GM21717 (cell line): ENCODE results near the gene GRIN2D.

Experiments used
- ATAC-seq: cut with Tn5 transposase; IDR thresholded peaks from one replicate; pipeline ENCODE4 v1.9.1; 2021; ENCODE audit warnings: mild to moderate bottlenecking, moderate library complexity; ENCODE audit not compliant: unreplicated experiment

GRIN2D gene

DNA sequence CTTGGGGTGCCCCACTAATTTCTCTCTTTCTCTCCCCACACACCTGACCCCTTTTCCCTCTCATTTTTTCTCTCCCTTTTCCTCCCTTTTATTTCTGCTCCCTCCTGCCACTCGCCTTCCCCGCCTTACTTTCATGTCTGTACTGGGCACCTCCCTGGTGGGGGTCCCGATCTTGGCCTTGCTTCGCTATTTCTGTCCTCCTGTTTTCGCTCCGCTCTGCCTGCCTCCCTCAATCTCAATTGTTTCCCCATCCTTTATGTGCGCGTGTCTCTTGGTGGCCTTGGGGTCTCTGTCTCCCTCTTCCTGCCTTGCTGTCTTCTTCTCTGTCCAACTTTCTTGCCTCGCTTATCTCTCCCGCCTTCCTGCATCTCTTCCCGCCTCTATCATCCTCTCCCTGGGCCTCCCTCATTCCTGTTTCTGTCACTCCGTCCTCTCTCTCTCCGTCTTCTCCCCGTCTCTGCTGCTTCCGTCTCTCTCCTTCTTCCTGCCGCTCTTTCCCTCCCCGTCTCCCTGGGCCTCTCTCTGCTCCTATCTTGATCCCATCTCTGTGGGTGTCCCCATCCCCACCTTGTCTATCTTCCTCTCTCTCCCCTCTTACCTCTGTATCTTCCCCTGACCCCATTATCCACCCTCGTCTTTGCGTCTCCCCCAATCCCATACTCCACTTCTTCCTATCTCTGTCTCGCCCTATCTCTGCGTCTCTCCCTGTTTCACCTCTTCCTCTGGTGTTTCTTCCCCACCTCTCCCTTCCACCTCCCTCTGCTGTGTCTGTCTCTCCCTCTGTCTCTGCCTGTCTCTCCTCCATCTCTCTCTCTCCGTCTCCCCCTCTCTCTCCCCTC is 4.0 kb downstream of the GRIN2D start:
- ATAC-seq = no peak

DNA sequence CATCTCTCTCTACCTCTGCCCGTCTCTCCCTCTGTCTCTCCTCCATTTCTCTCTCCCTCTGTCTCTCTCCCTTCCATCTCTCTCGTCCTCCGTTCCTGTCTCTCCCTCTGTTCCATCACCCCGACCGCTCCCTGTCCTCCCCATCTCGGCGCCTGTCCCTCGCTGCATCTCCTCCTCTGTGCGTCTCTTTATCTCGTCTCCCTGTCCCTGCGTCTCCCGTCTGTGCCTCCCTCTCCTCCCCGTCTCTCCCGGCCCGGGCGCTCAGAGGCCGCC is 4.6 kb downstream of the GRIN2D start:
- ATAC-seq = no peak

DNA sequence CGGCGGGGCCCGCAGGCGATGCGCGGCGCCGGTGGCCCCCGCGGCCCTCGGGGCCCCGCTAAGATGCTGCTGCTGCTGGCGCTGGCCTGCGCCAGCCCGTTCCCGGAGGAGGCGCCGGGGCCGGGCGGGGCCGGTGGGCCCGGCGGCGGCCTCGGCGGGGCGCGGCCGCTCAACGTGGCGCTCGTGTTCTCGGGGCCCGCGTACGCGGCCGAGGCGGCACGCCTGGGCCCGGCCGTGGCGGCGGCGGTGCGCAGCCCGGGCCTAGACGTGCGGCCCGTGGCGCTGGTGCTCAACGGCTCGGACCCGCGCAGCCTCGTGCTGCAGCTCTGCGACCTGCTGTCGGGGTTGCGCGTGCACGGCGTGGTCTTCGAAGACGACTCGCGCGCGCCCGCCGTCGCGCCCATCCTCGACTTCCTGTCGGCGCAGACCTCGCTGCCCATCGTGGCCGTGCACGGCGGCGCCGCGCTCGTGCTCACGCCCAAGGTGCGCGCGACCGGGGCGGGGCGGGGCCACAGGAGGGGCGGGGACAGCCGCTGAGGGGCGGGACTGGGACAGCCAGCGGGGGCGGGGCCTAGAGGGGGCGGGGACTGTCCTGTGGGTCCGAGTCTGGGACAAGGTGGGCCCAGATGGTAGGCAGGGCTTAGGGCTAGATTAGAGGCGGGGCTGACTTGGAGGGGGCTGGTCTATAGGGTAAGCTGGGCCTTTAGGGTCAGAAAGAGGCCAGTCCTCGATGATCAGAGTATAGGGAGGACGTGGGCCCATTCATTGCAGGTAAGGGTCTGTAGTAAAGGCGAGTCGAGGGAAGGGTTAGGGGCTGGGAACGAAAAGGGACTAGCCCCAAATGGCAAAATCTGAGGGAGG is 5.1 kb downstream of the GRIN2D start:
- no peak for ATAC-seq

DNA sequence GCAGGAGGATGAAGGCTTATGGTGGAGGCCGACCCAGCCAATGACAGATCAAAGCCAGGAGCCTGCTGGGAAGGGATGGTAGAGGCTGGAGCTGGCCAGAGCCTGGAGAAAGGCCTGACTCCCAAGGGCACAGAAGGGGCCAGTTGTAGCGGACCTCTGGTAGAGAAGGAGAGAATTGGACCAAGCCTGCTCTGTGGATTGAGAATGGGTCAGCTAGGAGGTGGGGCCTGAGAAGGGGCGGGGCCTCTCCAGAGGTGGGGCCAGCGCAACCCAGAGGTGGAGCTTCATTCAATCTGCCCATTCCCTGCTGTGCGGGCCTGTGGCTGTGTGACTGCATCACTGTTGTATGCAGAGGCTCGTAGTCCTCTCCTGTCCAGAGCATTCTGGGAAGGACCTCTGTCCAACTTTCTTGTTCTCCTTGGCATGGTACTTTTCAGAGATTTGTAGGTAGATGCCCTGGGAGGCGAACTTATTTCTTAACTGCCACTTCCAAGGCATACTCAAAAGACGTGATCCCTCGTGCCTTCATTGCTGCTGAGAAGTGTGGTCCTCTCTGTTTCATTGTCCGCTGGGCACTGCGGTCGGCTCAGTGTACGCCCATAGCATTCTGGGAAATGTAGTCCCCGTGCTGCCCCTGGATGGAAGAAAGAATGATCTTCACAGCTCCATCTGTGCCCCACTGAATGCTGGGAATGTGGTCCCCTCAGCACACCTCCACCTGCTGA is 6.7 kb downstream of the GRIN2D start:
- ATAC-seq = no peak

DNA sequence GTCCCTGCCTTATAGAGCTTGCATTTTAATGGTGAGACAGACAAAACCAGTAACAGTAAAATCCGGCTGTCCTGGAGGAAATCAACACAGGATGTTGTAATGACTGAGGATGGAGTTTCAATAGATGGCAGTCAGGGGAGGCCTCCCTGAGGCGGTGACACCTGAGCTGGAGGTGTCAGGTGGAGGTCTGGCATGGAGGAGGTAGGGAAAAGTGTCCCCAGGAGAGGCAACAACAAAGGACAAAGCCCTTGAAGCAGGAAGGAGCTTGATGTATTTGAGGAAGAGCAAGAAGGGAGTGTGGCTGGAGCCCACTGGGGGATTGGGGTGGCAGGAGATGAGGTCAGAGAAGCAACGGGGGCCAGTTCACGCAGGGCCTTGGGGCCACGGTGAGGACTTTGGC is 7.8 kb downstream of the GRIN2D start:
- ATAC-seq = no peak

GRCh38 chr19:48403606-48404005 is 10.1 kb downstream of the GRIN2D start:
- no peak for ATAC-seq

DNA sequence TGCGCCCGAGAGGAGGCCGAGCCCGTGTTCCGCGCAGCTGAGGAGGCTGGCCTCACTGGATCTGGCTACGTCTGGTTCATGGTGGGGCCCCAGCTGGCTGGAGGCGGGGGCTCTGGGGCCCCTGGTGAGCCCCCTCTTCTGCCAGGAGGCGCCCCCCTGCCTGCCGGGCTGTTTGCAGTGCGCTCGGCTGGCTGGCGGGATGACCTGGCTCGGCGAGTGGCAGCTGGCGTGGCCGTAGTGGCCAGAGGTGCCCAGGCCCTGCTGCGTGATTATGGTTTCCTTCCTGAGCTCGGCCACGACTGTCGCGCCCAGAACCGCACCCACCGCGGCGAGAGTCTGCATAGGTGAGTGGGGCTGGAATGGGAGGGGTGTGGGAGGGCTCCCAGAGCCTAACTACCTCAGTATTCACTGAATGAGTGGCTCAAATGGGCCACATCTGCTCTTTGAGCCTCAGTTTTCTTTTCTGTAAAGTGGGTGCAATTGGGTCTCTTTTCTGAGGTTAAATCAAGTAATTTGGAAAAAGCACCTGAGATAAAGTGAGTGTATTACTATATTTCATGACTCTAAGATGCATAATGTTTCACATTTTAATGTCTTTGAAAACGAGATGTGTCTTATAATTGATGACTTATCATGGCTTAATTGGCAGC is 11.7 kb downstream of the GRIN2D start:
- ATAC-seq = no peak

DNA sequence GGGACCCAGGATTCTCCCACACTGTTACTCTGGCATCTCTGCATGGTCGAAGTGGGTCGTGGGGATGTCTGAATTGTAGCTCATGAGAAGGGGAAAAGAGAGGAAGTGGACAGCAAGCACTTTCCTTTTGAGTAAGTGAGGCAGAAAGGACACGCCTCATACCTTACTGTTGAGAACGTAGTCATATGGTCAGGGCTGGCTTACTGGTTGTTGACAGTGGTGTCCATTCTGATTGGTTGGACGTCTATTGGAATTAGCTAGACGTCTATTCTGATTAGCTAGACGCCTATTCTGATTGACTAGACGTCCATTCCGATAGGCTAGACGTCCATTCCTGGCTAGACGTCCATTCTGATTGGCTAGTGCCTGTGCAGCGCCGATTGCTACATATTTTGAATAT is 12.4 kb downstream of the GRIN2D start:
- no peak for ATAC-seq

DNA sequence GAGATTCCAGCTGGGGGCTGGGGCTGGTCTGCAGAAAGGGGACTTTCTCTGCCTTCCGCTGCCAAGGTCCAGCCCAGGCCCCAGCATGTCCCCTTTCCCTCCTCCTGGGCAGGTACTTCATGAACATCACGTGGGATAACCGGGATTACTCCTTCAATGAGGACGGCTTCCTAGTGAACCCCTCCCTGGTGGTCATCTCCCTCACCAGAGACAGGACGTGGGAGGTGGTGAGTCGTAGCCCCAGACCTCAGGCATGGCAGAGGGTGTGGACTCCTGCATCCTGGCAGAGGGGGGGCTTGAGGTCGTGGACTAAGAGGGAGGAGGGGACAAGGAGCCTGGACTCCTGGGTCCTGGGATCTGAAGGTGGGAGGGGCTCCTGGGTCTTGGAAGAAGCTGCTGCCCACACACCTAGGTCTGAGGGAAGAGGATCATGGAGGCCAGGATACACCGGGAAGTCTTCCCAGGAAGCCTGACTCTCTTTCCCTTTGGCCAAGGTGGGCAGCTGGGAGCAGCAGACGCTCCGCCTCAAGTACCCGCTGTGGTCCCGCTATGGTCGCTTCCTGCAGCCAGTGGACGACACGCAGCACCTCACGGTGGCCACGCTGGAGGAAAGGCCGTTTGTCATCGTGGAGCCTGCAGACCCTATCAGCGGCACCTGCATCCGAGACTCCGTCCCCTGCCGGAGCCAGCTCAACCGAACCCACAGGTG is 20.6 kb downstream of the GRIN2D start:
- ATAC-seq = no peak

DNA sequence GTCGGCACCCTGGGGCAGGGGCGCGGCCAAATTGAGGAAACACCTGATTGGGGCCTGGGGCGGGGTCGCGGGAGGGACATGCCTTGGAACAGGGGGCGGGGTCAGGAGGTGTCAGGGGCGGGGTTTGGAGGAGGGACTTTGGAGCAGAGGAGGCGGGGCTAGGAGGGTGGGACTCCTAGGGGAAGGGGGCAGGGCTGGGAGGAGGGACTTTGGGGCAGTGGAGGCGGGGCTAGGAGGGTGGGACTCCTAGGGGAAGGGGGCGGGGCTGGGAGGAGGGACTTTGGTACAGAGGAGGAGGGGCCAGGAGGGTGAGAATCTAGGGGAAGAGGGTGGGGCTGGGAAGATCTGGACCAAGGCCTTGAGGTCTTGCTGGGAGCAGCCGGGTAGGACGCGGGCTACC is 21.9 kb downstream of the GRIN2D start:
- no peak for ATAC-seq

- no peak for ATAC-seq
Observed at GRCh38 chr19:48415806-48416221, 22.3 kb downstream of the GRIN2D start.

DNA sequence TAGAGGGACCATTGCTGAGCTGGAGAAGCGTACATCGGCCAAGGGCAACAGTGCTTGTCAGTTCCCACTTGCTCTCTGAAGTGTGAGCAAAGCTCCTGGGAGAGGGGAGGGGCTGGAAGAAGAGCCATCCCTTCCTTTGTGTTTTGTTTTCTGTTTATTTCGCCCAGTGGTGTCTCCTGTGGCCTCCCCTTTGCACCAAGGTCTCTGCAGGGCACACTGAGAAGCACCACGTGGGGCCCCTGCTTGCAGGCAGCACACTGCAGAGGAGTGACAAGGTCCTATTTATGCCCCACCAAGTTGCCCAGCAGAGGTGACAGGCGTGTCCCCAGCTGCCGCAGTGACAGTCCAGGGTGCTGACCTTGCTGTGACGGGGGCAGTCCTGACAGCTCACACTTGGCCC is 24.0 kb downstream of the GRIN2D start:
- no peak for ATAC-seq

DNA sequence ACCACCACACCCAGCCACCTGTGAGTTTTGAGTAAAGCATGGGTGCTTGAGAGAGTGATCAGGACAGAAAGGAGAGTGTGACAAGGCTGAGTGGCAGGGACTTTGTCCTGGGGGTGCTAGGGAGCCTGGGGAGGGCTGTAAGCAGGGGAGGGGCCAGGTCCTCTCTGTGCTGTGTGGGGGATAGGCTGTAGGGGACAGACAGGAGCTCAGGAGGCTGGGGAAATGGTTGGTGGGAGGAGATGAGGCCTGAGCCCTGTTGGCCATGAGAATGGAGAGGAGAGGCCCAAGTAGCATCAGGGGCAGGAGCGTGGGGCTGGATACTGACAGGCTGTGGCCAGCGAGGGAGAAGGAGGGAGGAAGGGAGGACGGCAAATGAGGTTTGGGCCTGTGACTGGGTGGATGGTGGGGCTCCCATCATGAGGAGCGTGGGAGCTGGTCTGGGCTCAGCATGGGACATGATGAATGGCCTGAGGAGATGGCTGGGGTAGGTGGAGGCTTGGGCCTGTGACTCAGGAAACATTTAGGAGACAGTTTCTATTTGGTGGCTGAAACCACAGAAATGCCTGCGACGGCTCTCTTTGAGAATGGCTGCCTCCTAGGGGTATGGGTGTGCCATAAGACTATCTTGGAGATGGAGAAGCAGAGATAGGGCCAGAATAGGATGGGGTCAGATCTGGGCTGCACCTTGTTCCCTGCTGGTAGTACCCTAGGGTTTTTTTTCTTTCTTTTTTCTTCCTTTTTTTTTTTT is 25.0 kb downstream of the GRIN2D start:
- no peak for ATAC-seq

GRCh38 chr19:48419158-48419920 is 25.9 kb downstream of the GRIN2D start:
- no peak for ATAC-seq

- no peak for ATAC-seq
Observed at GRCh38 chr19:48421548-48421947, 28.1 kb downstream of the GRIN2D start.

DNA sequence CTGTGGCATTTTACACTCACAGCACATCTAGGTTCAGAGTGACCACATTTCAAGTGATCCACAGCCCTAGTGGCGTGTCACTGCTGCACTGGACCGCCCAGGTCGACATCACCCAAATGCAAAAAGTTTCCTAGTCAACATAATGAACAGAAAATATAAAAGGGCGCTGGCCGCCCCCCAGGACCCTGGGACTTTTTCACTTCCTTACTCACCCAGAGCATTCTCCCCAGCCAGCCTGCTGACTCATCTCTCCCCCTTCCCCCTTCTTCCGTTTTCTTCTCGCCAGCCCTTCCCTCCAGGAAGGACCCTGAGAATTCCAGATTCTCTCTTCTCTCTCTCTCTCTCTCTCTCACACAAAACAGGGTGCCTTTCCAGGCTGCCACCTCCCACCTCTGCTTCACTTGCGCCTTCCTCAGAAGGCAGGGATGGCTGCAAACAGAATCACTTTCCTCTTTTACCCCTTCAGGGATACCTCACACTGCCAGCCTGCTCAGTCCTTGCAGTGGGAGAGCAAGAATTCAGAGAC is 31.3 kb downstream of the GRIN2D start:
- ATAC-seq = no peak

- ATAC-seq = no peak
Observed at GRCh38 chr19:48428670-48429069, 35.2 kb downstream of the GRIN2D start.

- ATAC-seq = no peak
Observed at GRCh38 chr19:48433337-48433736, 39.9 kb downstream of the GRIN2D start.

- ATAC-seq = no peak
Observed at GRCh38 chr19:48436586-48436985, 43.1 kb downstream of the GRIN2D start.
